CD14-positive monocyte (primary cell): Measurements from ENCODE around the gene PAM. TPM values are rescaled to one million over a fixed set of nuclear protein-coding genes. Genes with fewer than 3 reads are reported as not detected.

Experiments
- DNase-seq, 3 donors: peaks; one replicate each; pipeline ENCODE4 v3.0.0-alpha.2; 2011 to 2022
- H2AFZ ChIP-seq: 2 replicates; pipeline ENCODE4 v1.6.0; 2012; ENCODE audit warnings: mild to moderate bottlenecking, low read depth, low read length, inconsistent platforms; ENCODE audit not compliant: insufficient read depth, poor library complexity, severe bottlenecking
- H3K27ac ChIP-seq, 2 donors: 1 replicate in 1 of 2; 2 replicates in 1 of 2; pipeline ENCODE4 v1.5.1; 2012 to 2013; ENCODE audit warnings: low read length in 2 of 2, control low read depth in 1 of 2, inconsistent platforms in 1 of 2, low read depth in 1 of 2, mild to moderate bottlenecking in 1 of 2
- H3K27me3 ChIP-seq, 2 donors: one replicate each; pipeline versions ENCODE4 v1.6.0 to v1.6.1; 2011 to 2013; ENCODE audit warnings: low read length in 2 of 2; ENCODE audit not compliant: control insufficient read depth in 2 of 2, insufficient read depth in 2 of 2
- H3K36me3 ChIP-seq, 2 donors: replicated peaks in 1 of 2; 1 replicate in 1 of 2; 2 replicates in 1 of 2; pipeline versions ENCODE4 v1.5.1 to v1.6.1; 2012 to 2013; ENCODE audit warnings: low read length in 2 of 2, control low read depth in 1 of 2, inconsistent platforms in 1 of 2, mild to moderate bottlenecking in 1 of 2; ENCODE audit not compliant: insufficient read depth in 2 of 2, control insufficient read depth in 1 of 2
- H3K4me1 ChIP-seq, 2 donors: 1 replicate in 1 of 2; 2 replicates in 1 of 2; pipeline versions ENCODE4 v1.5.1 to v1.6.1; 2012 to 2013; ENCODE audit warnings: low read length in 2 of 2, control low read depth in 1 of 2, inconsistent platforms in 1 of 2, mild to moderate bottlenecking in 1 of 2, moderate library complexity in 1 of 2; ENCODE audit not compliant: insufficient read depth in 2 of 2, control insufficient read depth in 1 of 2
- H3K4me2 ChIP-seq: replicated peaks from 2 replicates; pipeline ENCODE3; 2012; ENCODE audit warnings: low read length, moderate library complexity, mild to moderate bottlenecking; ENCODE audit not compliant: poor library complexity, severe bottlenecking; ENCODE audit errors: extremely low read depth
- H3K4me3 ChIP-seq, 3 experiments: fragments of 200-600 bp in 1 of 3; sonication (generic) in 1 of 3; replicated peaks in 1 of 3; 1 replicate in 2 of 3; 2 replicates in 1 of 3; pipeline ENCODE4 v1.5.1; 2011 to 2013; ENCODE audit warnings: low read length in 3 of 3, mild to moderate bottlenecking in 3 of 3, control low read depth in 2 of 3, low read depth in 2 of 3, inconsistent platforms in 1 of 3, moderate library complexity in 1 of 3
- H3K79me2 ChIP-seq: 2 replicates; pipeline ENCODE4 v1.6.0; 2012; ENCODE audit warnings: mild to moderate bottlenecking, control low read depth, inconsistent platforms, low read length, moderate library complexity; ENCODE audit not compliant: insufficient read depth
- H3K9ac ChIP-seq: 2 replicates; pipeline ENCODE4 v1.6.0; 2017; ENCODE audit warnings: low read length, mild to moderate bottlenecking; ENCODE audit not compliant: insufficient read depth, poor library complexity, severe bottlenecking
- H3K9me3 ChIP-seq, 2 donors: replicated peaks in 1 of 2; 1 replicate in 1 of 2; 2 replicates in 1 of 2; pipeline versions ENCODE4 v1.5.1 to v1.6.1; 2012 to 2013; ENCODE audit warnings: low read length in 2 of 2, control low read depth in 1 of 2; ENCODE audit not compliant: control insufficient read depth in 1 of 2, insufficient read depth in 1 of 2
- H4K20me1 ChIP-seq: 2 replicates; pipeline ENCODE4 v1.6.0; 2012; ENCODE audit warnings: mild to moderate bottlenecking, low read length, control low read depth, moderate library complexity; ENCODE audit not compliant: insufficient read depth
- H3K27ac Mint-ChIP-seq, 7 donors: one replicate each; pipeline ENCODE4 v1.8.0; 2020; ENCODE audit warnings: mild to moderate bottlenecking in 7 of 7, mixed read lengths in 7 of 7, moderate library complexity in 6 of 7, inconsistent platforms in 2 of 7
- H3K27me3 Mint-ChIP-seq, 3 donors: one replicate each; pipeline ENCODE4 v1.8.0; 2021 to 2022; ENCODE audit warnings: low read depth in 3 of 3, mild to moderate bottlenecking in 3 of 3, mixed read lengths in 3 of 3, moderate library complexity in 3 of 3, inconsistent platforms in 1 of 3
- H3K36me3 Mint-ChIP-seq, 2 donors: one replicate each; pipeline ENCODE4 v1.8.0; 2020; ENCODE audit warnings: mixed read lengths in 2 of 2, inconsistent platforms in 1 of 2, mild to moderate bottlenecking in 1 of 2
- H3K4me1 Mint-ChIP-seq: one replicate; pipeline ENCODE4 v1.8.0; 2020; ENCODE audit warnings: mild to moderate bottlenecking, mixed read lengths
- H3K4me3 Mint-ChIP-seq, 2 donors: one replicate each; pipeline ENCODE4 v1.8.0; 2020; ENCODE audit warnings: mild to moderate bottlenecking in 2 of 2, mixed read lengths in 2 of 2, moderate library complexity in 1 of 2
- H3K9me3 Mint-ChIP-seq, 7 donors: one replicate each; pipeline ENCODE4 v1.8.0; 2020 to 2022; ENCODE audit warnings: mixed read lengths in 7 of 7, mild to moderate bottlenecking in 6 of 7, moderate library complexity in 6 of 7, inconsistent platforms in 2 of 7
- whole genome bisulfite sequencing: methylation state at CpG from one replicate; pipeline ENCODE4 v1.1.5; 2013; ENCODE audit warnings: missing lambda C conversion rate; ENCODE audit not compliant: insufficient coverage; 5-methylcytosine and 5-hydroxymethylcytosine counted together
- intact Hi-C, 2 donors: fragments of 100-400 bp; cut with micrococcal nuclease; formaldehyde crosslinking; loops; one replicate each; pipeline versions ENCODE4 v1.15.0 to v1.15.1; 2023
- polyA plus RNA-seq, 3 donors: library from polyadenylated mRNA; depleted of rRNA in 1 of 3; unstranded in 2 of 3; stranded (reverse) in 1 of 3; fragments of 300-500 nt in 2 of 3; fragments of >200 nt in 1 of 3; fragmentation: Illumina TruSeq in 2 of 3; gene quantifications; 1 replicate in 2 of 3; 2 replicates in 1 of 3; pipeline ENCODE4 v1.2.3, GENCODE V29; 2012 to 2021
- TF ChIP-seq, protein P1 (sequence below): fragments of 200-600 bp; IDR thresholded peaks from one replicate; pipeline ENCODE4 v1.8.0; 2022; ENCODE audit warnings: antibody characterized with exemption, mild to moderate bottlenecking

PAM gene
- polyA plus RNA-seq, 3 donors, result 11.8 to 27.4 (median 12.8) TPM

DNA sequence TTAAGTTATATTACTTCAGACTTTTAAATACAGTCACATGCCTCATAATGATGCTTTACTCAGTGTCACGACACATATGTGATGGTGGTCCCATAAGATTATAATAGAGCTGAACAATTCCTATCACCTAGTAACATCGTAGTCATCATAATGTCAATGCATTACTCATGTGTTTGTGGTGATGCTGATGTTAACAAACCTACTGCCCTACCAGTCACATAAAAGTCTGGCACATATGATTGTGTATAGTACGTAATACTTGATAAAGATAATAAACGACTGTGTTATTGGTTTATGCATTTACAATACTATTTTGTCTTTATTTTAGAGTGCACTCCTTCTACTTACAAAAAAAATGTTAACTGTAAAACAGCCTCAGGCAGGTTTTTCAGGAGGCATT lies 103.7 kb downstream of the PAM start:
- no peak for DNase-seq
- intact Hi-C loops, result no loop called here

DNA sequence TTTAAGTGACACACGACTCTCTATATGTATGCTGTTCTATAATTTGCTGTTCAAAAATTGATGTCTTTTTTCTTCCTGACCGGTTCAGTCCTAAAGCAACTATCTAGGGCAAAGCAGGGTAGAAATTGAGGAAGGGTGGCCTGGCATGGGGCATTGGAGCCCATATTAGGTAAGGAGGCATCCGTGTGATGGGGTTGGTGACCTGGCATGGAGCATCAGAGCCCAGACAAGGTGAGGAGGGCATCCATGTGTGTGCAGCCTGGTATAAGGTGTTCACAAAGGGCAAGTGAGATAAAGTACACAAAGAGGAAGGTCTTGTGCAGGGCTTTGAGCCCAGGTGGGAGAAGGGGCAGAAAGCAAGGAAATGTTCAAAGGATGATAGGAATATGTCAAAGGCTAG lies 104.9 kb downstream of the PAM start:
- no peak overlapping the region for H3K27ac ChIP-seq
- 89% methylated on average over 1 of the region's 3 CpGs for WGBS
- intact Hi-C loops, result no loop called here
- Mint-ChIP-seq H3K4me3 (no peak overlapping the region), H3K27ac (no peak overlapping the region), H3K36me3 (no peaks in the 10 kb centered on the region), H3K4me1 (peaks cover 15% of the 10 kb centered on the region), H3K27me3 (no peaks in the 10 kb centered on the region), H3K9me3 (no peaks in the 10 kb centered on the region)
- no peak overlapping the region for H3K4me3 ChIP-seq
- H3K4me1 ChIP-seq, result peaks cover 10 to 11% of the 10 kb centered on the region in 2 donors
- H3K9ac ChIP-seq, result no peak overlapping the region
- no peak overlapping the region for H3K4me2 ChIP-seq
- no peaks in the 10 kb centered on the region for H3K79me2 ChIP-seq
- TF ChIP-seq, protein P1, sequence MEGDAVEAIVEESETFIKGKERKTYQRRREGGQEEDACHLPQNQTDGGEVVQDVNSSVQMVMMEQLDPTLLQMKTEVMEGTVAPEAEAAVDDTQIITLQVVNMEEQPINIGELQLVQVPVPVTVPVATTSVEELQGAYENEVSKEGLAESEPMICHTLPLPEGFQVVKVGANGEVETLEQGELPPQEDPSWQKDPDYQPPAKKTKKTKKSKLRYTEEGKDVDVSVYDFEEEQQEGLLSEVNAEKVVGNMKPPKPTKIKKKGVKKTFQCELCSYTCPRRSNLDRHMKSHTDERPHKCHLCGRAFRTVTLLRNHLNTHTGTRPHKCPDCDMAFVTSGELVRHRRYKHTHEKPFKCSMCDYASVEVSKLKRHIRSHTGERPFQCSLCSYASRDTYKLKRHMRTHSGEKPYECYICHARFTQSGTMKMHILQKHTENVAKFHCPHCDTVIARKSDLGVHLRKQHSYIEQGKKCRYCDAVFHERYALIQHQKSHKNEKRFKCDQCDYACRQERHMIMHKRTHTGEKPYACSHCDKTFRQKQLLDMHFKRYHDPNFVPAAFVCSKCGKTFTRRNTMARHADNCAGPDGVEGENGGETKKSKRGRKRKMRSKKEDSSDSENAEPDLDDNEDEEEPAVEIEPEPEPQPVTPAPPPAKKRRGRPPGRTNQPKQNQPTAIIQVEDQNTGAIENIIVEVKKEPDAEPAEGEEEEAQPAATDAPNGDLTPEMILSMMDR, result no peak
- no peaks in the 10 kb centered on the region for H3K27me3 ChIP-seq
- H3K9me3 ChIP-seq, result no peaks in the 10 kb centered on the region
- no peak for DNase-seq
- no peaks in the 10 kb centered on the region for H3K36me3 ChIP-seq
- no peak overlapping the region for H2AFZ ChIP-seq
- no peaks in the 10 kb centered on the region for H4K20me1 ChIP-seq

More for the DNA sequence above, 103.7 kb downstream of the PAM start:
- Histone ChIP-seq H3K27ac (no peak overlapping the region), H3K9me3 (no peaks in the 10 kb centered on the region), H3K9ac (no peak overlapping the region), H3K4me3 (no peak overlapping the region), H3K4me2 (no peak overlapping the region), H4K20me1 (no peaks in the 10 kb centered on the region), H3K4me1 (peaks cover 10 to 11% of the 10 kb centered on the region in 2 donors), H3K27me3 (no peaks in the 10 kb centered on the region), H3K79me2 (no peaks in the 10 kb centered on the region), H3K36me3 (no peaks in the 10 kb centered on the region), H2AFZ (no peak overlapping the region)
- TF ChIP-seq, protein P1, result no peak
- Mint-ChIP-seq H3K4me1 (peaks cover 15% of the 10 kb centered on the region), H3K27ac (no peak overlapping the region), H3K36me3 (no peaks in the 10 kb centered on the region), H3K9me3 (no peaks in the 10 kb centered on the region), H3K27me3 (no peaks in the 10 kb centered on the region), H3K4me3 (no peak overlapping the region)
- WGBS, result no CpG with 5 or more reads among the region's 4 CpGs
